ENCODE measurements around the gene GPR137B.

GRCh38 chr1:236167154-236167553 is 24.8 kb downstream of the GPR137B start:
- no peak for TF ChIP-seq REPIN1 (tag by site-specific recombination; IDR thresholded peaks at IDR 0.05; ENCODE audit: low read depth)
- TF ChIP-seq, protein P1, sequence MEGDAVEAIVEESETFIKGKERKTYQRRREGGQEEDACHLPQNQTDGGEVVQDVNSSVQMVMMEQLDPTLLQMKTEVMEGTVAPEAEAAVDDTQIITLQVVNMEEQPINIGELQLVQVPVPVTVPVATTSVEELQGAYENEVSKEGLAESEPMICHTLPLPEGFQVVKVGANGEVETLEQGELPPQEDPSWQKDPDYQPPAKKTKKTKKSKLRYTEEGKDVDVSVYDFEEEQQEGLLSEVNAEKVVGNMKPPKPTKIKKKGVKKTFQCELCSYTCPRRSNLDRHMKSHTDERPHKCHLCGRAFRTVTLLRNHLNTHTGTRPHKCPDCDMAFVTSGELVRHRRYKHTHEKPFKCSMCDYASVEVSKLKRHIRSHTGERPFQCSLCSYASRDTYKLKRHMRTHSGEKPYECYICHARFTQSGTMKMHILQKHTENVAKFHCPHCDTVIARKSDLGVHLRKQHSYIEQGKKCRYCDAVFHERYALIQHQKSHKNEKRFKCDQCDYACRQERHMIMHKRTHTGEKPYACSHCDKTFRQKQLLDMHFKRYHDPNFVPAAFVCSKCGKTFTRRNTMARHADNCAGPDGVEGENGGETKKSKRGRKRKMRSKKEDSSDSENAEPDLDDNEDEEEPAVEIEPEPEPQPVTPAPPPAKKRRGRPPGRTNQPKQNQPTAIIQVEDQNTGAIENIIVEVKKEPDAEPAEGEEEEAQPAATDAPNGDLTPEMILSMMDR (tag by site-specific recombination; IDR thresholded peaks at IDR 0.05) = no peak
- no peak for TF ChIP-seq ZBTB49 (tag by site-specific recombination; IDR thresholded peaks at IDR 0.05; ENCODE audit: low read depth)
- no peak for TF ChIP-seq ZBTB21 (tag by site-specific recombination; IDR thresholded peaks at IDR 0.05)
- no peak for TF ChIP-seq ZNF138 (tag by site-specific recombination; IDR thresholded peaks at IDR 0.05; ENCODE audit: borderline replicate concordance)
- no peak for TF ChIP-seq ZNF175 (tag by site-specific recombination; IDR thresholded peaks at IDR 0.05)
- no peak for TF ChIP-seq MZF1 (tag by site-specific recombination; IDR thresholded peaks at IDR 0.05; ENCODE audit: borderline replicate concordance)
- TF ChIP-seq SP2 (tag by site-specific recombination; IDR thresholded peaks at IDR 0.05) = no peak
- TF ChIP-seq ZNF350 (tag by site-specific recombination; IDR thresholded peaks at IDR 0.05) = no peak
